ENCODE results near the gene ABTB2. TPM values are rescaled to one million over a fixed set of nuclear protein-coding genes. Genes with fewer than 3 reads are reported as not detected.

The ABTB2 gene
- total and polyA plus RNA-seq, 9 of the 15 experiments (the other 6 are each of a cell fraction or from before 2014, with no cell fraction given) = 0.03 to 0.18 (median 0.12) TPM; not detected in 2

DNA sequence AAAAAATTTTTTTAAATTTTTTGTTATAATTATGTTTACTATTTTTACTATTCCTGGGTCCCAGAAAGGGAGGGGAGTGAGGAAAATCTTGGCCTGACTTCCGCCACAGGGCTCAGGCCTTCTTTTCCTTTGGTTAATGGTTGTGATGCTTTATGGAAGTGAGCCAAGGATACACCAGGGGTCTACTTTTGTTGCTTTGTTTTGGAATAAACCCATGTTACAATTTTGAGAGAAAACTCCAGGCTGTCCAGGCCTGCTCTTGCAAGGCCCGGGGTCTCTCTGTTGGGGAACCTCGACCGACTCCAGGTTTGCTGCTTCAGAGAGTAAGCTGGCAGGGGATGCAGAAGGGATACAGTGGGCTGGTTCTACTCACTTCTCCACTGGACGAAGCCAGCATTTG is 84.7 kb downstream of the ABTB2 start:
- H3K4me3 ChIP-seq = no peak overlapping the region
- WGBS (ENCODE audit: insufficient coverage, low coverage, missing lambda C conversion rate) = 11% methylated on average over 5 of the region's 5 CpGs

More for the DNA sequence above, 84.7 kb downstream of the ABTB2 start:
- Histone ChIP-seq H3K79me2 (ENCODE audit: control insufficient read depth, insufficient read depth, low read length) (no peaks in the 10 kb centered on the region), H3K27me3 (ENCODE audit: control insufficient read depth in 2 of 2, insufficient read depth in 2 of 2, low read length in 2 of 2) (peaks cover 21 to 44% of the 10 kb centered on the region in 2 experiments), H3K9ac (ENCODE audit: insufficient read depth in 1 of 2, low read depth in 2 of 2, low read length in 2 of 2) (no peak overlapping the region), H3K9me1 (ENCODE audit: control insufficient read depth, insufficient read depth, low read length) (no peaks in the 10 kb centered on the region), H3K27ac (ENCODE audit: extremely low read depth, low read depth, low read length) (no peak overlapping the region), H3K9me3 (replicated peaks; ENCODE audit: control insufficient read depth, insufficient read depth, low read depth, low read length) (no peaks in the 10 kb centered on the region), H3K4me2 (ENCODE audit: insufficient read depth, low read length) (no peak overlapping the region), H4K20me1 (replicated peaks; ENCODE audit: control insufficient read depth, insufficient read depth, low read length) (peaks cover 4% of the 10 kb centered on the region; the same call in 1 of the 2 replicates), H3K4me1 (replicated peaks in 1 of 2; ENCODE audit: control insufficient read depth in 2 of 2, insufficient read depth in 2 of 2, low read length in 2 of 2) (no peaks in the 10 kb centered on the region), H3K36me3 (ENCODE audit: control insufficient read depth, insufficient read depth, low read length) (no peaks in the 10 kb centered on the region), H2AFZ (ENCODE audit: low read depth, low read length) (no peak overlapping the region)
- in situ Hi-C loops (cut with MboI) (no loop called here), intact Hi-C loops (cut with micrococcal nuclease) (no loop called here)
- ChIA-PET CTCF (ENCODE audit: low intra/inter-chr PET ratio) (no interaction called here), POLR2A (no interaction called here)
- no TSS peak for BruUV-seq (replicated peaks)
- TF ChIP-seq NFXL1 (CRISPR knock-in tag; IDR thresholded peaks at IDR 0.05) (no peak), RNF219 (CRISPR knock-in tag; IDR thresholded peaks at IDR 0.05) (no peak), ZBTB11 (CRISPR knock-in tag; IDR thresholded peaks at IDR 0.05) (no peak), NUFIP1 (IDR thresholded peaks at IDR 0.05; ENCODE audit: partially characterized antibody) (no peak), NR2C2 (CRISPR knock-in tag; IDR thresholded peaks at IDR 0.05) (no peak), NR2C2 (tag; IDR thresholded peaks at IDR 0.05) (no peak), PHB2 (IDR thresholded peaks at IDR 0.05; ENCODE audit: low read depth) (no peak), ZNF764 (CRISPR knock-in tag; IDR thresholded peaks at IDR 0.05; ENCODE audit: low read depth) (no peak)
- TF ChIP-seq, protein P1, sequence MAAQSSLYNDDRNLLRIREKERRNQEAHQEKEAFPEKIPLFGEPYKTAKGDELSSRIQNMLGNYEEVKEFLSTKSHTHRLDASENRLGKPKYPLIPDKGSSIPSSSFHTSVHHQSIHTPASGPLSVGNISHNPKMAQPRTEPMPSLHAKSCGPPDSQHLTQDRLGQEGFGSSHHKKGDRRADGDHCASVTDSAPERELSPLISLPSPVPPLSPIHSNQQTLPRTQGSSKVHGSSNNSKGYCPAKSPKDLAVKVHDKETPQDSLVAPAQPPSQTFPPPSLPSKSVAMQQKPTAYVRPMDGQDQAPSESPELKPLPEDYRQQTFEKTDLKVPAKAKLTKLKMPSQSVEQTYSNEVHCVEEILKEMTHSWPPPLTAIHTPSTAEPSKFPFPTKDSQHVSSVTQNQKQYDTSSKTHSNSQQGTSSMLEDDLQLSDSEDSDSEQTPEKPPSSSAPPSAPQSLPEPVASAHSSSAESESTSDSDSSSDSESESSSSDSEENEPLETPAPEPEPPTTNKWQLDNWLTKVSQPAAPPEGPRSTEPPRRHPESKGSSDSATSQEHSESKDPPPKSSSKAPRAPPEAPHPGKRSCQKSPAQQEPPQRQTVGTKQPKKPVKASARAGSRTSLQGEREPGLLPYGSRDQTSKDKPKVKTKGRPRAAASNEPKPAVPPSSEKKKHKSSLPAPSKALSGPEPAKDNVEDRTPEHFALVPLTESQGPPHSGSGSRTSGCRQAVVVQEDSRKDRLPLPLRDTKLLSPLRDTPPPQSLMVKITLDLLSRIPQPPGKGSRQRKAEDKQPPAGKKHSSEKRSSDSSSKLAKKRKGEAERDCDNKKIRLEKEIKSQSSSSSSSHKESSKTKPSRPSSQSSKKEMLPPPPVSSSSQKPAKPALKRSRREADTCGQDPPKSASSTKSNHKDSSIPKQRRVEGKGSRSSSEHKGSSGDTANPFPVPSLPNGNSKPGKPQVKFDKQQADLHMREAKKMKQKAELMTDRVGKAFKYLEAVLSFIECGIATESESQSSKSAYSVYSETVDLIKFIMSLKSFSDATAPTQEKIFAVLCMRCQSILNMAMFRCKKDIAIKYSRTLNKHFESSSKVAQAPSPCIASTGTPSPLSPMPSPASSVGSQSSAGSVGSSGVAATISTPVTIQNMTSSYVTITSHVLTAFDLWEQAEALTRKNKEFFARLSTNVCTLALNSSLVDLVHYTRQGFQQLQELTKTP (IDR thresholded peaks at IDR 0.05; ENCODE audit: low read depth in 1 of 2, partially characterized antibody in 2 of 2) = no peak
- no peak for ATAC-seq
- DNase-seq (ENCODE audit: extremely low read depth in 1 of 4, low spot score in 3 of 4) = no peak
- no peak for FAIRE-seq

Measured in K562 (cell line).